ENCODE data around the gene CDH18. TPM values are rescaled to one million over a fixed set of nuclear protein-coding genes. Genes with fewer than 3 reads are reported as not detected.

The CDH18 gene
- total and polyA plus RNA-seq, 2 donors (not counting 3 experiments of a cell fraction or from before 2014, with no cell fraction given): 0.06 TPM; not detected in 1

GRCh38 chr5:19660679-19661078, 327.3 kb downstream of the CDH18 start:
- DNase-seq (ENCODE audit: low read depth, low spot score) (no peak), FAIRE-seq (no peak)
- intact Hi-C loops (cut with micrococcal nuclease) (no loop called here), dilution Hi-C loops (cut with MboI; ENCODE audit: extremely low pct_ligation_motif_present, low sequenced_read_pairs) (no loop called here)
- BruUV-seq (replicated peaks): no TSS peak
- Histone ChIP-seq H3K4me2 (ENCODE audit: insufficient read depth, low read length) (no peak overlapping the region), H3K27me3 (ENCODE audit: control insufficient read depth in 2 of 2, insufficient read depth in 2 of 2, low read length in 2 of 2) (no peaks in the 10 kb centered on the region), H3K9me1 (replicated peaks; ENCODE audit: control insufficient read depth, extremely low read depth, insufficient read depth, low read length) (no peaks in the 10 kb centered on the region), H2AFZ (ENCODE audit: low read depth, low read length) (no peak overlapping the region), H3K79me2 (ENCODE audit: control insufficient read depth, insufficient read depth, low read length) (no peaks in the 10 kb centered on the region), H3K36me3 (ENCODE audit: control insufficient read depth in 2 of 2, extremely low read depth in 1 of 2, insufficient read depth in 2 of 2, low read length in 2 of 2) (no peaks in the 10 kb centered on the region), H3K4me1 (ENCODE audit: control insufficient read depth, extremely low read depth, insufficient read depth, low read length) (no peaks in the 10 kb centered on the region), H3K27ac (ENCODE audit: insufficient read depth, low read depth, low read length) (no peak overlapping the region), H3K9ac (replicated peaks; ENCODE audit: extremely low read depth, insufficient read depth, low read length) (no peak overlapping the region), H4K20me1 (replicated peaks; ENCODE audit: control insufficient read depth, extremely low read depth, insufficient read depth, low read length) (no peaks in the 10 kb centered on the region), H3K9me3 (replicated peaks; ENCODE audit: control insufficient read depth, insufficient read depth, low read length) (no peaks in the 10 kb centered on the region), H3K4me3 (replicated peaks in 1 of 3; ENCODE audit: insufficient read depth in 1 of 3, low read depth in 1 of 3, low read length in 3 of 3) (no peak overlapping the region)
- TF ChIP-seq FOS (IDR thresholded peaks at IDR 0.05; ENCODE audit: borderline replicate concordance, insufficient read depth, low read length) (no peak), POLR2A (IDR thresholded peaks at IDR 0.05; ENCODE audit: low read depth, low read length) (no peak), GATA2 (IDR thresholded peaks at IDR 0.05; ENCODE audit: insufficient read depth, insufficient read length, low read depth, low read length) (no peak), EZH2 (IDR thresholded peaks at IDR 0.05; ENCODE audit: borderline replicate concordance, low read depth, low read length, severe bottlenecking) (no peak), POLR2AphosphoS5 (IDR thresholded peaks at IDR 0.05; ENCODE audit: insufficient read depth, low read depth, low read length) (no peak), CTCF (IDR thresholded peaks at IDR 0.05; ENCODE audit: extremely low read depth in 1 of 2, insufficient read depth in 1 of 2, low read depth in 1 of 2, low read length in 2 of 2) (no peak), JUN (IDR thresholded peaks at IDR 0.05; ENCODE audit: borderline replicate concordance, insufficient read depth, insufficient read length, low read depth) (no peak), MYC (IDR thresholded peaks at IDR 0.05; ENCODE audit: low read depth, low read length) (no peak)
- TF ChIP-seq, protein P1, sequence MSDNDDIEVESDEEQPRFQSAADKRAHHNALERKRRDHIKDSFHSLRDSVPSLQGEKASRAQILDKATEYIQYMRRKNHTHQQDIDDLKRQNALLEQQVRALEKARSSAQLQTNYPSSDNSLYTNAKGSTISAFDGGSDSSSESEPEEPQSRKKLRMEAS (IDR thresholded peaks at IDR 0.05; ENCODE audit: insufficient read depth, insufficient read length): no peak
- ChIA-PET CTCF (no interaction called here), POLR2A (no interaction called here)

Measured in endothelial cell of umbilical vein (primary cell).